ENCODE results near the gene TAMALIN. TPM values are rescaled to one million over a fixed set of nuclear protein-coding genes. Genes with fewer than 3 reads are reported as not detected.

Gene TAMALIN
- total RNA-seq, 2 donors from 2014 or later = 5.0 to 15.2 TPM

DNA sequence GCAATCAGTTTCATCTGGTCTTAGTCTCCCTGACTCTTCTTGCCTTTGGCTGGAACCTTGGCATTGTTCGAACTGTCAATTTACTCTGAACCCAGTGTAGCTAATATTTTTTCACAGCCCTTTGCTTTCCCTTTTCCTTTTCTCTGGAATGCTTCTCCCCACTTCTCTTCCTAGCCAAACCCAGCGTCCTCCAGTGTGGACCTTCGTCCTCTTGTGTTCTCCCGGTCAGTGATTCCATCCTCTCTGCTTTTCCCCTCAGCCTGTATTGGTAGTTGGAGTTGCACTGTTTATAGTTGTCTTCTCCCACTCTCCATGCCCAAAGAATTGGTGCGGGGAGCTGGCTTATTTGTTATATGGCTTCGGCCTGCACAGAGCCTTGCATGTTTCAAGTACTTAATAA, 45.9 kb upstream of the TAMALIN start:
- peak overlapping the region in 1 of 2 donors; percentile 22 for H3K9ac ChIP-seq (ENCODE audit: low read depth in 2 of 2, low read length in 2 of 2)
- H3K27me3 ChIP-seq = no peaks in the 10 kb centered on the region
- peak overlapping the region; percentile 44 for H3K27ac ChIP-seq
- no peak for DNase-seq
- H3K4me3 ChIP-seq = no peak overlapping the region
- no peaks in the 10 kb centered on the region for H3K9me3 ChIP-seq
- no peaks in the 10 kb centered on the region for H3K36me3 ChIP-seq
- TF ChIP-seq CTCF (IDR thresholded peaks at IDR 0.05) = no peak
- H3K4me1 ChIP-seq = peaks cover 14% of the 10 kb centered on the region
- intact Hi-C loops (cut with DNase I) = no loop called here

DNA sequence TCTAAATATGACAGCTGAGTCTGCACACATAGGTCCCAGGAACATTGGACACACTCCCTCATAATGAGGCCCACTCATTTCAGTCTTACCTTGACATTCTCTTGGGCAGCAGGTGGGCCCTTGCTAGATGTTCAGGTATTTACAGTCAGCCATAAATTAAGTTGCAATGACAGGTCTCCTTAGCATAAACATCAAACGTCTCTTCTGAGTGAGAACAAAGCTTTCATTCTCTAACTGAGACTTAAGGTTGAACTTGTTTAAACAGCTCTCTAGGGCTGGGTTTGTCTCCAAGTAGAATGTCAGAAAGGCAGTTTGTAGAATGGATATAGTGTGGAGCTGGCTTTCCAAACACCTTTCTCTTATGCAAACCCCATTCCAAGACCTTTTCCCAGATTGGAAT, 44.9 kb upstream of the TAMALIN start:
- Histone ChIP-seq H3K4me1 (peaks cover 8% of the 10 kb centered on the region), H3K27me3 (no peaks in the 10 kb centered on the region), H3K9me3 (no peaks in the 10 kb centered on the region), H3K9ac (ENCODE audit: low read depth in 2 of 2, low read length in 2 of 2) (peak overlapping the region in 1 of 2 donors; percentile 65), H3K4me3 (no peak overlapping the region), H3K27ac (peak overlapping the region; percentile 44), H3K36me3 (no peaks in the 10 kb centered on the region)
- TF ChIP-seq CTCF (IDR thresholded peaks at IDR 0.05) = no peak
- peak; percentile 59 for DNase-seq
- intact Hi-C loops (cut with DNase I) = no loop called here

DNA sequence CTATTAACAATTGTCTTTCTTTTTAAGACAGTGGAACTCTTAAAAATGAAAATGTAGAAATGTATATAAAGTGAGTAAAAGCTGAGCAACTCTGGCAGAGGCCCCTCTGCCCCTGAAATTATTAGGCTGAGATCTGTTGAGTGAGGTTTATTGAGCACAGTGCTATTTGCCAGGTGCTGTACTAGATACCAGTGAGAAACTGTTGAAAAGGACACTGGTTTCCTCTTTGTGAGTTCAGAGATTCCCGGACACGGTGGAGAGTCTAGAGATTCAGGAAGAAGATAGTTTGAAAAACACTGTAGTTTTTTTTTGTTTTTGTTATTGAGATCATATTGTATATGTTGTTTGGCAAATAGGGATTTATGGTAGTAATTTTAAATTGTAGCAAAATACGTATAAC, 44.0 kb upstream of the TAMALIN start:
- DNase-seq = no peak
- H3K9ac ChIP-seq (ENCODE audit: low read depth in 2 of 2, low read length in 2 of 2) = peak overlapping the region in 1 of 2 donors; percentile 65
- no peaks in the 10 kb centered on the region for H3K36me3 ChIP-seq
- peak overlapping the region; percentile 44 for H3K27ac ChIP-seq
- TF ChIP-seq CTCF (IDR thresholded peaks at IDR 0.05) = no peak
- H3K9me3 ChIP-seq = no peaks in the 10 kb centered on the region
- H3K4me1 ChIP-seq = peaks cover 8% of the 10 kb centered on the region
- no peak overlapping the region for H3K4me3 ChIP-seq
- intact Hi-C loops (cut with DNase I) = no loop called here
- H3K27me3 ChIP-seq = no peaks in the 10 kb centered on the region

- intact Hi-C loops (cut with DNase I) = no loop called here
- no peaks in the 10 kb centered on the region for H3K27me3 ChIP-seq
- no peak for DNase-seq
- H3K27ac ChIP-seq = no peak overlapping the region
- peaks cover 8% of the 10 kb centered on the region for H3K4me1 ChIP-seq
- H3K9ac ChIP-seq (ENCODE audit: low read depth in 2 of 2, low read length in 2 of 2) = no peak overlapping the region
- H3K4me3 ChIP-seq = no peak overlapping the region
- TF ChIP-seq CTCF (IDR thresholded peaks at IDR 0.05) = no peak
- no peaks in the 10 kb centered on the region for H3K36me3 ChIP-seq
- H3K9me3 ChIP-seq = no peaks in the 10 kb centered on the region
Observed at GRCh38 chr12:51963477-51963876, 43.3 kb upstream of the TAMALIN start.

DNA sequence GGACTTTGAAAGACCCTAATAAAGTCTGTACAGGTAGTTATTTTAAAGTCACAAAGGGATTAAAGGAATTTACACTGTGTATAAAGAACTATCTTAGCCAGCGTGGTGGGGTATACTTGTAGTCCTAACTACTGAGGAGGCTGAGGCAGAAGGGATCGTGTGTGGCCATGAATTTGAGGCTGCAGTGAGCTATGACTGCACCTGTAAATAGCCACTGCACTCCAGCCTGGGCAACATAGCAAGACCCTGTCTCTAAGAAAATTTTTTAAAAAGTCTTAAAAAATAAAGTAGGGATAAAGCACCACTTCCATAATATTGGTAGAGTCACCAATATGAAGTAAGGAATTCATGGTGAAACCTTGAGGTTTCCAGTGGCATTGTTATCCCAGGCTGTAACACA, 37.1 kb upstream of the TAMALIN start:
- Histone ChIP-seq H3K4me3 (no peak overlapping the region), H3K36me3 (no peaks in the 10 kb centered on the region), H3K27ac (no peak overlapping the region), H3K27me3 (no peaks in the 10 kb centered on the region), H3K9ac (ENCODE audit: low read depth in 2 of 2, low read length in 2 of 2) (peak overlapping the region in 1 of 2 donors; percentile 8), H3K4me1 (peaks cover 6% of the 10 kb centered on the region), H3K9me3 (no peaks in the 10 kb centered on the region)
- DNase-seq = no peak
- TF ChIP-seq CTCF (IDR thresholded peaks at IDR 0.05) = no peak
- intact Hi-C loops (cut with DNase I) = no loop called here
